ENCODE data around the gene ALDH1L2.
"Not testable (repeated sequence)": the region's sequence is repeated elsewhere in the genome, so short reads cannot be mapped to it uniquely, and the experiment has no call there.

ALDH1L2 gene

DNA sequence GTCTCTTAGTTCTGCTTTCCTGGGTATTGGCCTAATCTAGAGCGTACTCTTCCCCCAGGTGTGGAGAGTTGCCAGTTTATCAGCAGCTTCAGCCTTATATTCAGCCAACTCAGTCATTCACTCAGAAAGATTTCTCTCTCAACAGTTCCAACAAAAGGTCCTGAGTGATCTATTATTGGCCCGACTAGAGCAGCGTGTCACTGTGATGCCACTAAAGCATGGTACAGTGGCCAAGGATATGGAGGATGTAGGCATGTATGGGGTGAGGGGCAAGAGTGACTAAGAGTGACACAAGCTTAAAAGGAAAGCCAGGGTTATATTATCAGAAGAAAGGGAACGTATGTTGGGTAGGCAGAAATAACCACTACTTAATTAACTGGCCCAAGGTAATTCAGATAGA is 93.3 kb downstream of the ALDH1L2 start:
- in situ Hi-C loops (cut with MboI; ENCODE audit: low sequenced_read_pairs): no loop called here

DNA sequence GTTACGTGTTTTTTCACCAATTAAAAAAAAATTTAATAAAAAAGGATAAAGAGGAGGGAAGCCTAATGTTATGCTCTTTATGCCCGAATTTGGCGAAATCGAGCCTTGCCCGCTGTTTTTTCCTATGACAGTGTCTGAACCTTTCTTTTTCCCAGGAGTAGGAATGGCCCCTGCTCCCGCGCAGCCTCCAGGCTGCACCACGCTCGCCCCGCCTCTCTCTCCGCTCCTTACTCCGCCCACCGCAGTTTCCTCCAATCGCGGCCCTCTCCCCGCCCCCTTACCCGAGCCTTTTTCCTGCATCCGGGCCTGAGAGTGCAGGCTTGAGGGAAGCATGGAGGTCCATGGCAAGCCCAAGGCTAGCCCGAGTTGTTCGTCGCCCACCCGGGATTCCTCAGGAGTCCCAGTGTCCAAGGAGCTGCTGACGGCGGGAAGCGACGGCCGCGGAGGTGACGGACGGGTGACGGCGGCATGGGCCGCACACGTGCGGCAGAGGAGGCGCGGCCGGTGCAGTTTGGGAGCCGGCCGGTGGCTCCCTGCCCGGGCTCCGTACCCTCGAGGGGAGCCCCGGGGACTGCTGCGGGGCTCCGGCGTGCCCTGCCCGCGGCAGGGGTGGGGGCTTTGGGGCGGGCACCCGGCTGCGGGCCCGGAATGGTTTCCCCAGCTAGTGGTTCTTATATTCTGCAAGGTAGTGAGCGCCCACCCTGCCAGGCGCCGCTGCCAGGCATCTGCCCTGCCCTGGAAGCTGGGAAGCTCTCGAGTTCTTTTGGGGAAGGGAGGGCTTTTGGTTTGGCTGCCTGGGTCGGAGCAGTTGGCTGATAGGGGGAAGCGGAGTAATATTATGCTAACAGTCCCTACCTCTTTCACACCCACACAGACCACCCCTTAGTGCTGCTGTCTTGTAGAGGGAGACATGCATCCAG is 98.0 kb downstream of the ALDH1L2 start, which contains the start of gene NOPCHAP1:
NOPCHAP1 (plus strand) TSS at position 295 of the 920 bp plus-strand sequence; CDS start at position 332, 37 bp downstream.
- in situ Hi-C loops (cut with MboI; ENCODE audit: low sequenced_read_pairs): no loop called here

DNA sequence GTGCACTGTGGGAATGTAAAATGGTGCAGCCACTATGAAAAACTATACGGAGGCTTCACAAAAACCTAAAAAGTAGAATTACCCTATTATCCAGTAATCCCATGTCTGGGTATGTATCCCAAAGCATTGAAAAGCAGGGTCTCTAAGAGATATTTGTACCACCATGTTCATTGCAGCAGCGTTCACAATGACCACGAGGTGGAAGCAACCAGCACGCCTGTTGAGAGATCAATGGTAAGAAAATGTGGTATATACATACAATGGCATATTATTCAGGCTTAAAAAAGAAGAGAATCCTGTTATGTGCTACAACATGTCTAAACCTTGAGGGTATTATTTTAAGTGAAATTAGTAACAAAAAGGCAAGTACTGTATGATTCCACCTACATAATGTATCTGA is 99.1 kb downstream of the ALDH1L2 start:
- in situ Hi-C loops (cut with MboI; ENCODE audit: low sequenced_read_pairs): no loop called here

DNA sequence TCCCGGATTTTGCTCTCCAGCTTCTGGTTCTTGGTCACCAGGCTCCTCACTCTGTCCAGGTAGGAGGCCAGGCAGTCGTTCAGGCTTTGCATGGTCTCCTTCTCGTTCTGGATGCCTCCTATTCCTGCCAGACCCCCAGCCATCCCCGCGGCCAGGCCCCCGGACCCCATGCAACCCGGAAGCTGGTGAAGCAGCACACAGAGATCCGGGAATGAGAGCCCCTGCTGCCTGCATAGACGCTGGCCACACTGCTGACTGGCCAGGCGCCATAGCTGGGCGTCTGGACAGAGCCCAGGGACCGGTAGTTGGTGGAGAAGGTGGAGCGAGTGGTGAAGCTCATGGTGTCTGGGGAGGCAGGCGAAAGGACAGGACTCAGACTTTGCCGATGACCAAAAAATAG is 106.6 kb downstream of the ALDH1L2 start:
- in situ Hi-C loops (cut with MboI; ENCODE audit: low sequenced_read_pairs): not testable (repeated sequence)

DNA sequence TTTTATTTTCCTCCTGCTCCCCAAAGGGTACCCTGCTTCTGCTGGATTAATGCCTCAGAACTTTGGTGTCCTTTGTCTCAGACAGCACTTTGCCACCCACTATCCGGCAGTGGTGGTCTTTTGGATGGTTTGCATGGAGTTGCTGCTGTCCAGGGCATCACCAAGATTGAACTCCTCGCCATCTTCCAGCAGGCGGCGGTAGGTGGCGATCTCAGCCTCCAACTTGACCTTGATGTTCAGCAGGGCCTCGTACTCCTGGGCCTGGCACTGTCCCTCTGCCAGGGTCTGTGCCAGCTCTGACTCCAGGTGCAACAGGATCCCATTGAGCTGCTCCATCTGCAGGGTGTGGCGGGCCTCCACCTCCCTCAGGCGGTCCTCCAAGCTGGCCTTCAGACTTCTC is 107.6 kb downstream of the ALDH1L2 start:
- in situ Hi-C loops (cut with MboI; ENCODE audit: low sequenced_read_pairs): no loop called here

- in situ Hi-C loops (cut with MboI; ENCODE audit: low sequenced_read_pairs): no loop called here
Measured at GRCh38 chr12:104975587-104976343, 108.5 kb downstream of the ALDH1L2 start.

- in situ Hi-C loops (cut with MboI; ENCODE audit: low sequenced_read_pairs): no loop called here
Measured at GRCh38 chr12:104974626-104975290, 109.5 kb downstream of the ALDH1L2 start.

DNA sequence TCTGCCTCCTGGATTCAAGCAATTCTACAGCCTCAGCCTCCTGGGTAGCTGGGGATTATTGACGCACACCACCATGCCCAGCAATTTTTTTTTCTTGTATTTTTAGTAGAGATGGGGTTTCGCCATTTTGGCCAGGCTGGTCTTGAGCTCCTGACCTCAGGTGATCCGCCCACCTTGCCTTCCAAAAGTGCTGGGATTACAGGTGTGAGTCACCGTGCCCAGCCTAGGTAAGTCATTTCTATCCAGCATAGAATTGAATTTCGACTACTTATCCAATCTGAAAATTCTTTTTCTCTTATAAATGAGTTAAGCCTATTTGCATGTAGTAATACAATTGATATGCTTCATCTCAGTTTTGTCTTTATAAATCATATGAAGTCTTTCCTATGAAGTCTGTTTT is 111.0 kb downstream of the ALDH1L2 start:
- in situ Hi-C loops (cut with MboI; ENCODE audit: low sequenced_read_pairs): no loop called here

GRCh38 chr12:104971306-104971705 is 113.0 kb downstream of the ALDH1L2 start:
- in situ Hi-C loops (cut with MboI; ENCODE audit: low sequenced_read_pairs): no loop called here
